PC-3 (cell line): Measurements from ENCODE around the gene ANO7. TPM values are rescaled to one million over a fixed set of nuclear protein-coding genes. Genes with fewer than 3 reads are reported as not detected.

Source experiments
- ATAC-seq: fragments of 200-7000 bp; cut with Tn5 transposase; 2 replicates; pipeline ENCODE4 v1.9.1; 2020; ENCODE audit warnings: mild to moderate bottlenecking, moderate library complexity
- BruUV-seq: library from RNA; stranded (reverse); fragments of 400-500 nt; replicated peaks from 2 replicates; lab custom pipeline; 2021; lab: Mats Ljungman, UMichigan
- CTCF ChIA-PET: fragments of 300-600 bp; sonication (Branson Sonifier 250); formaldehyde crosslinking; loops from one replicate; lab custom pipeline; 2022; ENCODE audit warnings: antibody characterized with exemption; lab: Charles Lee
- POLR2A ChIA-PET: fragments of 300-600 bp; sonication (Branson Sonifier 250); formaldehyde crosslinking; loops from one replicate; lab custom pipeline; 2022; ENCODE audit warnings: antibody characterized with exemption; ENCODE audit not compliant: unreplicated experiment; lab: Charles Lee
- DNase-seq: peaks from one replicate; pipeline ENCODE4 v3.0.0-alpha.2; 2015
- H2AFZ ChIP-seq: fragments of 300-600 bp; sonication (generic); 2 replicates; pipeline ENCODE4 v1.6.0; 2016; ENCODE audit warnings: antibody characterized with exemption, low read length
- H3F3A ChIP-seq: fragments of 300-600 bp; sonication (generic); one replicate; pipeline ENCODE4 v1.6.0; 2017; ENCODE audit warnings: antibody characterized with exemption, low read length, control low read depth, mild to moderate bottlenecking; ENCODE audit not compliant: unreplicated experiment
- H3K27ac ChIP-seq: fragments of 300-600 bp; sonication (generic); 2 replicates; pipeline ENCODE4 v1.5.1; 2016; ENCODE audit warnings: mild to moderate bottlenecking, low read length
- H3K27me3 ChIP-seq: fragments of 300-600 bp; sonication (generic); 2 replicates; pipeline ENCODE4 v1.6.1; 2016; ENCODE audit warnings: low read length, mixed read lengths
- H3K36me3 ChIP-seq: fragments of 300-600 bp; sonication (generic); 2 replicates; pipeline ENCODE4 v1.6.1; 2016; ENCODE audit warnings: low read depth, mixed run types, low read length, mixed read lengths
- H3K4me1 ChIP-seq: fragments of 300-600 bp; sonication (generic); 2 replicates; pipeline ENCODE4 v1.5.1; 2016; ENCODE audit warnings: low read length; ENCODE audit not compliant: insufficient read depth
- H3K4me2 ChIP-seq: fragments of 300-600 bp; sonication (generic); 2 replicates; pipeline ENCODE4 v1.6.0; 2016; ENCODE audit warnings: low read length
- H3K4me3 ChIP-seq: fragments of 300-600 bp; sonication (generic); 2 replicates; pipeline ENCODE4 v1.5.1; 2016; ENCODE audit warnings: mild to moderate bottlenecking, low read length, mixed read lengths
- H3K79me2 ChIP-seq: fragments of 300-600 bp; sonication (generic); 2 replicates; pipeline ENCODE4 v1.6.1; 2017; ENCODE audit warnings: low read length, mixed read lengths
- H3K9ac ChIP-seq: fragments of 300-600 bp; sonication (generic); 2 replicates; pipeline ENCODE4 v1.6.0; 2016; ENCODE audit warnings: mild to moderate bottlenecking, low read length
- H3K9me2 ChIP-seq: fragments of 300-600 bp; sonication (generic); replicated peaks from 2 replicates; pipeline ENCODE4 v1.6.1; 2016; ENCODE audit warnings: mixed run types, low read length, mixed read lengths
- H3K9me3 ChIP-seq: fragments of 300-600 bp; sonication (generic); 2 replicates; pipeline ENCODE4 v1.6.1; 2016; ENCODE audit warnings: low read length, mixed read lengths
- H4K20me1 ChIP-seq: fragments of 300-600 bp; sonication (generic); 2 replicates; pipeline ENCODE4 v1.6.1; 2016; ENCODE audit warnings: low read length, mixed read lengths
- EZH2 ChIP-seq: fragments of 300-600 bp; sonication (generic); IDR thresholded peaks from one replicate; pipeline ENCODE4 v1.6.1; 2017; ENCODE audit warnings: antibody characterized with exemption, mild to moderate bottlenecking, low read length; ENCODE audit not compliant: unreplicated experiment
- EZH2phosphoT487 ChIP-seq: fragments of 300-600 bp; sonication (generic); IDR thresholded peaks from 2 replicates; pipeline ENCODE4 v1.6.1; 2018; ENCODE audit warnings: mild to moderate bottlenecking, antibody characterized with exemption, low read length, borderline replicate concordance
- intact Hi-C: fragments of 100-400 bp; cut with micrococcal nuclease; formaldehyde crosslinking; loops from 2 replicates; pipeline ENCODE4 v1.9.0; 2023
- total RNA-seq: library from RNA; depleted of rRNA; stranded (reverse); fragments of >200 nt; gene quantifications from 2 replicates; pipeline ENCODE4 v1.2.3, GENCODE V29; 2014
- TF ChIP-seq, protein P1 (sequence below): fragments of 300-600 bp; sonication (generic); conservative IDR thresholded peaks from 2 replicates; pipeline ENCODE4 v1.5.1; 2017; ENCODE audit warnings: antibody characterized with exemption, low read depth, mild to moderate bottlenecking, low read length

ANO7 gene
- total RNA-seq, 1 experiment from 2014 or later = 2.6 TPM

DNA sequence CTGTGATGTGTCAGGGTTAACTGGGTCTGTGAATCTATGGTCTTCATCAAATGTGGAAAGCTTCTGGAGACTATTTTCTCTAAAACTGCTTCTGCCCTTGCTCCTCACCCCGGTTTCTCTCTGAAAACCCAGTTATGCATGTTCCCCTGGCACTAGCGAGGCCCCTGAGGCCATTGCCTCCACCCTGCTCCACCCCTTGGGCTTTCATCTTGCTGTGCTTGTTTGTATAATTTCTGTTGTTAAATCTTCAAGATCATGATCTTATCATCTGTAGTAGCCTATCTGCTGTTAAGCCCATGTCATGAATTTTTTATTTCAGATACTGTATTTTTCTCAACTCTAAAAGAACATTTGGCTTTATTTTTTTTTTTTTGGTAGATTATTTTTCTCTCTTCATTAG, 14.9 kb upstream of the ANO7 start:
- Histone ChIP-seq H3K27ac (no peak overlapping the region), H3F3A (no peaks in the 10 kb centered on the region), H3K27me3 (no peaks in the 10 kb centered on the region), H3K79me2 (no peaks in the 10 kb centered on the region), H3K9ac (no peak overlapping the region), H4K20me1 (no peaks in the 10 kb centered on the region), H3K36me3 (no peaks in the 10 kb centered on the region), H3K9me3 (no peaks in the 10 kb centered on the region), H3K4me1 (no peaks in the 10 kb centered on the region), H3K4me3 (no peak overlapping the region), H3K4me2 (no peak overlapping the region), H2AFZ (no peak overlapping the region), H3K9me2 (no peaks in the 10 kb centered on the region)
- BruUV-seq = no TSS peak
- ATAC-seq (no peak), DNase-seq (no peak)
- intact Hi-C loops = no loop called here
- POLR2A ChIA-PET = no interaction called here
- TF ChIP-seq, protein P1, sequence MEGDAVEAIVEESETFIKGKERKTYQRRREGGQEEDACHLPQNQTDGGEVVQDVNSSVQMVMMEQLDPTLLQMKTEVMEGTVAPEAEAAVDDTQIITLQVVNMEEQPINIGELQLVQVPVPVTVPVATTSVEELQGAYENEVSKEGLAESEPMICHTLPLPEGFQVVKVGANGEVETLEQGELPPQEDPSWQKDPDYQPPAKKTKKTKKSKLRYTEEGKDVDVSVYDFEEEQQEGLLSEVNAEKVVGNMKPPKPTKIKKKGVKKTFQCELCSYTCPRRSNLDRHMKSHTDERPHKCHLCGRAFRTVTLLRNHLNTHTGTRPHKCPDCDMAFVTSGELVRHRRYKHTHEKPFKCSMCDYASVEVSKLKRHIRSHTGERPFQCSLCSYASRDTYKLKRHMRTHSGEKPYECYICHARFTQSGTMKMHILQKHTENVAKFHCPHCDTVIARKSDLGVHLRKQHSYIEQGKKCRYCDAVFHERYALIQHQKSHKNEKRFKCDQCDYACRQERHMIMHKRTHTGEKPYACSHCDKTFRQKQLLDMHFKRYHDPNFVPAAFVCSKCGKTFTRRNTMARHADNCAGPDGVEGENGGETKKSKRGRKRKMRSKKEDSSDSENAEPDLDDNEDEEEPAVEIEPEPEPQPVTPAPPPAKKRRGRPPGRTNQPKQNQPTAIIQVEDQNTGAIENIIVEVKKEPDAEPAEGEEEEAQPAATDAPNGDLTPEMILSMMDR = no peak
- TF ChIP-seq EZH2 = no peak
- no peak for TF ChIP-seq EZH2phosphoT487
- CTCF ChIA-PET = no interaction called here

DNA sequence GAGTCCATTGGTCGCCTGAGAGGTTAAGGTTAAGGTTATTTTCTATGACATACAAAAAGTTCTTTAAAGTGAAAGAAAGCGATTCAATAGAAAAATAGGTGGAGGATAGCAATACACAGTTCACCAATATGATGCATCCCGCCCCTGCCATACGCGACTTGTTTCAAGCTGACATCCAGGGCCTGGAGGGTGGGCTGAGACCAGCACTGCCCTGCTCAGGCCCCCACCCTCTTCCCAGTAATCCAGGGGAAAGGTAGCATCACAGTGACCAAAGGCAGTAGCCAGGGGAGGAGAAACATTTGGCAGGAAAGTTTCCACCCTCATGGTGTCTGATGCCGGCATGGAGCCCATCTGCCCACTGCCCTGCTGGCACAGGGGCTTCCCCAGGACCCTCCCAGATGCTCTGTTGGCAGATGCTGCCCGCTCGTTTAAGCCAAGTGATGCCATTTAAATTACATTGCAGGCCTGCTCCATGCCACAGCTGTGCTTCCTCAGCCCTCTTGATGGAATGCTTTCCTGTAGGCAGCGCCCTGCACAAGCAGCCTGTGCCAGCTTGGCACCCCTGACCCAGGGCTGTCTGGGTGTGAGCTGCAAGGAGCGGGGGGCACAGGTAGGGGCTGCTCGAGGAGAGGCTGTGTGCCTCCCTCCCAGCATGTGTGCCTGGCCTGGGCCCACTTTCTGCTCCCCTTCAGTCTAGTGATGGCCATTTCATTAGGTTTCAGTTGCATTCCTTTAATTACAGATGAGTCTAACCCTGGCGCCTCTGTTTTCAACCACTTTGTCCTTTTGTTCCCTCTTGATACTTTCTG, 10.7 kb upstream of the ANO7 start:
- intact Hi-C loops = no loop called here
- no peaks in the 10 kb centered on the region for H3K9me3 ChIP-seq
- ATAC-seq (no peak), DNase-seq (no peak)
- POLR2A ChIA-PET = no interaction called here
- H4K20me1 ChIP-seq = no peaks in the 10 kb centered on the region
- H3K36me3 ChIP-seq = no peaks in the 10 kb centered on the region
- no peak overlapping the region for H2AFZ ChIP-seq
- no peak overlapping the region for H3K4me2 ChIP-seq
- no peak overlapping the region for H3K4me3 ChIP-seq
- H3K79me2 ChIP-seq = no peaks in the 10 kb centered on the region
- no peaks in the 10 kb centered on the region for H3K4me1 ChIP-seq
- CTCF ChIA-PET = no interaction called here
- no TSS peak for BruUV-seq
- H3K27me3 ChIP-seq = no peaks in the 10 kb centered on the region
- H3K9me2 ChIP-seq = no peaks in the 10 kb centered on the region
- TF ChIP-seq, protein P1 = no peak
- no peak for TF ChIP-seq EZH2phosphoT487
- no peak for TF ChIP-seq EZH2
- no peak overlapping the region for H3K27ac ChIP-seq
- no peaks in the 10 kb centered on the region for H3F3A ChIP-seq
- H3K9ac ChIP-seq = no peak overlapping the region

DNA sequence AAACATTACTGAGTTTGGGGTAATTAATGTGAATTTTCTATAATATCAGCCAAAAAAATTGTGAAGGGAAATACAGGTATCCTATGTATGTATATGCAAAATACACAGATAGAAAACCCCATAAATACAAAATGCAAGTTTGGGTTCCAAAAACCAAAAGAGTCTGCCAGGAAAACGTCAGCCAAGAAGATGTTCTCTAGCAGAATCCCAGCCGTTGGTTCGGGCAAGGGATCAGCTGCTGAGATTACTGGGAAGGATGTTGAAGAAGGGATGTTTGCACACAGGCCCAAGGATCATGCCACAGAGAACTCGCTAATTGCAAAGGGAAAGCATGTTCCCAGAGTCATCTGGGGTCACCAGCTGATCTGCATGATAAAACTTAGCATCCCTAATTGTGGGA, 9.5 kb upstream of the ANO7 start:
- TF ChIP-seq EZH2phosphoT487 (no peak), EZH2 (no peak)
- TF ChIP-seq, protein P1 = no peak
- Histone ChIP-seq H3K4me1 (no peaks in the 10 kb centered on the region), H2AFZ (no peak overlapping the region), H3K4me3 (no peak overlapping the region), H3K4me2 (no peak overlapping the region), H3K79me2 (no peaks in the 10 kb centered on the region), H3K9ac (no peak overlapping the region), H3F3A (no peaks in the 10 kb centered on the region), H3K36me3 (no peaks in the 10 kb centered on the region), H4K20me1 (no peaks in the 10 kb centered on the region), H3K9me2 (no peaks in the 10 kb centered on the region), H3K9me3 (no peaks in the 10 kb centered on the region), H3K27me3 (no peaks in the 10 kb centered on the region), H3K27ac (no peak overlapping the region)
- intact Hi-C loops = no loop called here
- POLR2A ChIA-PET = no interaction called here
- CTCF ChIA-PET = no interaction called here
- ATAC-seq (no peak), DNase-seq (no peak)
- no TSS peak for BruUV-seq
